LNCAP (cell line): ENCODE results near the gene NFIX.

Experiments used
- CTCF ChIP-seq: fragments of 450-650 bp; IDR thresholded peaks from 2 replicates; pipeline ENCODE4 v1.5.1; 2017; ENCODE audit warnings: mild to moderate bottlenecking

Gene NFIX

GRCh38 chr19:13128583-13128982 lies 133.3 kb downstream of the NFIX start:
- no peak for TF ChIP-seq CTCF

GRCh38 chr19:13129384-13129783 lies 134.1 kb downstream of the NFIX start:
- TF ChIP-seq CTCF, result no peak

GRCh38 chr19:13130886-13131490 lies 135.7 kb downstream of the NFIX start:
- TF ChIP-seq CTCF, result no peak

- no peak for TF ChIP-seq CTCF
Observed at GRCh38 chr19:13132471-13133180, 137.4 kb downstream of the NFIX start.

GRCh38 chr19:13133241-13133870 lies 138.1 kb downstream of the NFIX start:
- TF ChIP-seq CTCF, result no peak

- TF ChIP-seq CTCF, result no peak
Observed at GRCh38 chr19:13134626-13135025, 139.4 kb downstream of the NFIX start.

- TF ChIP-seq CTCF, result no peak
Observed at GRCh38 chr19:13135068-13136062, 140.1 kb downstream of the NFIX start.
